ENCODE measurements around the gene PSMB3.

The PSMB3 gene

DNA sequence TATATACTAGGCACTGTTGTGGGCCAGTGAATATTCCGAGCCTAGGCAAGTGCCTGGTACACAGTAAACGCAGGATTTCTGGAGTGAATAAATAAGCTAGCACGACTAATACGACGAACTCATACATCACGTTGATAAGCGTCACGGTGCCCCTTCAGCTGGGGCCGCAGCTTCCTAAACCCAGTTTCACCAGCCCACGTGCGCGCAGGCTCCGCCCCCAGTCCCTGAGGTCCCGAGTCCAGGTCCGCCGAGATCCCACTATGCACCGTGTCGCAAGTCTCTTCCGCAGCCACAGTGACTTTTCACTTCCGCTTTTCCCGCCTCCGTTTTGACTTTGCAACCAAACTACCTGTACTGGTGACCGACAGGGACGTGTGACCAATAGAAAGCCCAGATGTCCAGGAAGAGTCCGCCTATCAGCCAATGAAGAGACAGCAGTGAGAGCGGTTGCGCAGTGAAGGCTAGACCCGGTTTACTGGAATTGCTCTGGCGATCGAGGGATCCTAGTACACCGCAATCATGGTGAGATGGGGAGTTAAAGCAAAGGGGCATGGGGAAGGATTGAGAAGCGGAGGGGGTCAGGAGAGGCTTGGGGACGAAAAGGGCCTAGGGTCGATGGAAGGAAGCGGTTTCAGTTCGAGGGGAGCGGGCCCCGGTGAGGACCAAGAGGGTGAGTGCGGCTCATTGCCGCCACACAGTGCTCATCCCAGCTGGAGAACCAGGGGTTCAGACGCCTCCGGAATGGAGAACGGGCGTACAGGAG lies at the start of gene PSMB3:
Gene PSMB3, plus strand, starts transcription at position 434 of the 763 bp plus-strand sequence. Its CDS starts 86 bp downstream, at position 520.
- peak; percentile 99 for DNase-seq

DNA sequence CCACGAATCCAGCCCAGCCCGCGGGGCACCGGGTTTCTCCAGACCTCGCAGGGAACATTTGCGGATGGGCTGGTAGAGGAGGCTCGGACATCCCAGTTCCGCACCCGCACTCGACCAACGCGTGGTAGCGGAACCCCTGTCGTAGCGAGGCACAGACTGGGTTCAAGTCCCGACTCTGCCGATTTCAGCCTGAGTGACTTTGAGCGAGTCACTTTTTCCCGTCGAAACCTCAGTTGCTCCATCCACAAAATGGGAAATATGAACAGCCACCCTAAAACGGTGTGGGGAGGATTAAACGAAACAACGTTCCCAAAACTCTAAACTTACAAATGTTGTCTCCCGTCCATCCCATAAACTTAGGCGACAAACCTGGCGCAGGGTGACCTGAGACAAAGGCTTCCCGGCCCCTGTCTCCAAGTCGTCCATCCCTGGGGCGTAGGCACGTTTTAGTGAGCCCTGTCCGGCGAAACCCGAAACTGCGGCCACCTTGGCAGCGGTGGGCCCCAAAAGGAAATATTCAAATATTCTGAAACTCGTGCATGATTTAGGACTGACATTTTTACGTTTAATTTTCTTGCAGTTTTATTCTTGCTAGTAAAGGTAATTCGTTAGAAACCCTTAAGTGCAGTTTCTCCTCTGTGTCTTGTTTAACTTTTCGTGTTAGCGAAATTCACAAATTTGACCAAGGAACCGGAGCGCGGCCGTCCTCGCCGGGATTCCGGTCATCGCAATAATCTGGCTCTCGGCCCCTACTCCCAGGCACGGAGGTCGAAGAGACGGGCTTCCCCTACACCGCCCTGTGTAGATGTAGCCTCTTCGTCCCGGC lies 49.4 kb upstream of the PSMB3 start:
- DNase-seq: no peak

DNA sequence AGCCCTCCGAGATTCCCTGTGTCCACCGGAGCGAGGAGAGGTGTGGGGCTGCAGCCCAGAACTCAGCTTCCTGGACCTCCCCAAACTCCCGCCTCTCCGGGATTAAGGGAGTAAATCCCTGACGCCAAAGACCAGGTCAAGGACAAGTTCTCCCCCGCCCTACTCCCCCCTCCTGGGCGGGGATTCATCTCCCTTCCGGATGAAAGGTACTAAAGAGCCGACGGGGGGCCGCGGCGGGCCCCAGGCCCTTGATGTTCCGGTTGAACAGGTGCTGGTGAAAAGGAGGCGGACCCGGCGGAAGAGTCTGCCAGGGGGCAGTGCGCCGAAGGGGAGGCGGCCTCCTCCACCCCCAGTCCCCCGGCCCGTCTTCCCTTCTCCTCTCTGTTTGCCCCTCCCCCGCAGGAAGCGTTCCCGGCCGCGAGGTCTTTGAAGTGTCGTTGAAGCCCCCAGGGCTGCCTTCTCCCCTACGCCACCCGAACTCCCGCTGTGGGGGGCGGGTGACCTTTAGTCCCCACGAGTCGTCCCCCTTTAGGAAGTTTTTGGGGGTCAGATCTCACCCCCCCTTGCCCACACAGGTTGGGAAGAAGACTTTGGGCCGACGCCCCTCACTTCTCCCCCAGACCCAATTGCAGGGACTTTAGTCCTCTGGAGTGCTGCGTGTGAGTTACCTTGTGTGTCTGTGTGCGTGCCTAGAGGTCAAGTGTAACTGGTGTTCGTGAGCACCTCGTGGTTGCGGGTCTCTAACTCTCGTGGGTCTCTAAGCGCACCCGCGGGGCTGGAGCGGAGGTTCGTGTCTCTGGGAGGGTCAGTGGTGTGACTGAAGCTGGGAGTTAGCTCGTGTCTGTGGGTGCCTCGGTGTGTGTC lies 48.6 kb upstream of the PSMB3 start:
- DNase-seq: no peak

DNA sequence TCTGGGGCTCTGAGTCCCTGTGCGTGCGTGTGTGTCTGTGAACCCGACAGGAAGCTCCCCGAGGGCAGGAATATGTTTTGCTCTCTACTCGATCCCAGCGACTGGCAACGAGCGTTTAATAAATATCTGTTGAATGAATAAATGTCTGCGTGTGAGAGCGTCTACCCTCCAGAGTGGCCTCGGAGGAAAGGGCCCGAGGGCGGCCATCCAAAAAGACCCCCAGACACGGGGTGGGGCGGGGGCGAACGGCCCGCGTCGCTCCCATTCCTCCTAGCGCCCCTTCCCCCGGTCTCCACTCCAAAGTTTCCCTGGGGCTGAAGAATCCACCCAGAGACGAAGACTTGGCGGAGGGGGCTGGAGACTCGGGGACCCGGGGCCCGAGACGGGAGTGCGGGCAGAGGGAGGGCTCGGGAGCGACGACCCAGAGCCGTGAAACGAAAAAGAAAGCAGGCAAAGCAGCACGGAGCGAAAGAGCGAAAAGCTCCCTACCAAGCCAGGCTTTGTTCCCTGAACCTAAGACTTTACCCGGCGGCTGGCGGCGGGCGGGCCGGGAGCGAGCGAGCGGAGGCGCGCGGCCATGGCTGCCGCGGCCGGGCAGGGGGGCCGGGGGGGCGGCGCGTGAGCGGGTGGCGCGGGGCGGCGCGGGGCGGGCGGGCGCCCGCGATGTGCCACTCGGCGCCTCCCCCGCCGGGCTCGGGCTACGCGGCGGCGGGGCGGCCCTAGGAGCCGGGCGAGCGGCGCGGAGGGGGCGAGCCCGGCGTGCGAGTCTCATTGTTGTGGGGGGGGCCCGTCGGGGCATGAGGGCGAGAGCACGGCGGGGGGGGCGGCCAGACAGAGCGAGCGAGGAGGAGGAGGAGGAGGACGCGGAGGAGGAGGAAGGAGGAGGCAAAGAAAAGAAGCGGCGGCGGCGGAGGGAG lies 47.7 kb upstream of the PSMB3 start, which contains the start of gene MLLT6:
Gene MLLT6, plus strand, starts transcription at position 668 of the 917 bp plus-strand sequence. CDS start 360 bp downstream, outside the sequence.
- DNase-seq: peak; percentile 51

DNA sequence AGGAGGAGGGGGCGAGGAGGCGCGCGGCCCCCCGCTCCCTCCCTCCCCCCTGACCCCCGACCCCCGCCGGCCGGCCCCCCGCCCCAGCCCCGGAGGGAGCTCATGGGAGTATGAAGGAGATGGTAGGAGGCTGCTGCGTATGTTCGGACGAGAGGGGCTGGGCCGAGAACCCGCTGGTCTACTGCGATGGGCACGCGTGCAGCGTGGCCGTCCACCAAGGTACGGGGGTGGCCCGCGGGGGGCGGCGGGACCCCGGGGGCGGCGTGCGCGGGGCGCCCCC lies 47.1 kb upstream of the PSMB3 start:
- DNase-seq: no peak

DNA sequence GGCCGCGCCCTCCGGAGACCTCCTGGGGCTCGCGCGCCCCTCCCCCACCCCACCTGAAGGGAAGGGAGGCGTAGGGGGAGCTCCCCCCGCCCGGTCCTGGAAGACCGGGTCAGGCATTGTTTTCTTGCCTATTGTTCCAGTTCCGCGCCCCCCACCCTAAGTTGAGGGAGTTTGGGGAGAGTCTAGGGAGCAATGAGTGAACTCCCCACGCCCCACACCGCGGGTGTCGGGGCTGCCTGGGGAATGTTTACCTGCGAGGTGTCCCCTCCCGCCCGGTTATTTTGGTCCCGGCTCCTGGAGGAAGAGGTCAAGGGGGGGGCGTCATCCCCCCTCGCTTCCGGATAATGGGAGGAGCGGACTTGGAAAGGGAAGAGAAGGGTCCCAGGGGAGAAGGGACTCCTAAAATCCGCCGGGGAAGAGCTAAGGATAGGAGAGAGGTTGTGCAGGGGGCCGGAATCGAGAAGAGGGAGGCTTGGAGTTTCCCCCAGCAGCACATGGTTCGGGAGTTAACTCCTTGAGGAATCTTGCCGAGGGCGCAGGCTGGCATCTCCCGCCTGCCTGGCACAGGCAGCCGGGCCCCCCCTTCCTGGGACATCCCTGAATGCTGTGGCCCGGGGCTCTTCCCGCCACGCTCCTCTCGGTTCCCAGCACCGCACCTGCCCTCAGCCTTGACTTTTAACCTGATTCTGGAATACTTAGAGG lies 46.6 kb upstream of the PSMB3 start:
- no peak for DNase-seq

DNA sequence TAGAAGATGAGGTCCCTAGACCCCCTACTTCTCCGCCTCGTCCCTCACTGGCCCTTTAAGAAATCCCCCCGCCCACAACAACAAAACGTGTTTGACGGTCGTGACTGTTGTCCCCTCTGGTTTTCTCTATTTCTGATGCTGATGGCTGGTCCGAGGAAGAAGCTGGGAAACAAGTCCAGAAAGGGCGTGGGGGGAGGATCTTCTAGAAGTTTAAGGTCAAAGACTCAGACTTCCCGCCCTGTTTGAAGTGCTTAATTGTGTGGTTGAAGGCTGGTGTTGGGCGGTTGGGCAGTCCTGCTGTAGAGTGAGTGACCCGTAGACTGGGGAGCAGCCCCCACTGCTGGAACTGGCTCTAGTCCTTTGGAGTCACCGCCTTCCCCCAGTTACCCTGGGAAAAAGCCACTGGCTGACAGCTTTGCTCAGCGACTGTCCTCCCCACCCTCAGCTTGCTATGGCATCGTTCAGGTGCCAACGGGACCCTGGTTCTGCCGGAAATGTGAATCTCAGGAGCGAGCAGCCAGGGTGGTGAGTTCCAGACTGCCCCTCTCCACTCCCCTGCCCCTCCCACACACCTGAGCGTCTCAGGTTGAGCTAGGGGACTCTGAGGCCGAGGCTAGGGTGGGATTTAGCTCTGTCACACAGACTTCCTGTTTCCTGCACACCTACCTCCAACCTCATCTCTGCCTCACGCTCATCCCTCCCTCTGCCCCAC lies 45.9 kb upstream of the PSMB3 start:
- DNase-seq: no peak

DNA sequence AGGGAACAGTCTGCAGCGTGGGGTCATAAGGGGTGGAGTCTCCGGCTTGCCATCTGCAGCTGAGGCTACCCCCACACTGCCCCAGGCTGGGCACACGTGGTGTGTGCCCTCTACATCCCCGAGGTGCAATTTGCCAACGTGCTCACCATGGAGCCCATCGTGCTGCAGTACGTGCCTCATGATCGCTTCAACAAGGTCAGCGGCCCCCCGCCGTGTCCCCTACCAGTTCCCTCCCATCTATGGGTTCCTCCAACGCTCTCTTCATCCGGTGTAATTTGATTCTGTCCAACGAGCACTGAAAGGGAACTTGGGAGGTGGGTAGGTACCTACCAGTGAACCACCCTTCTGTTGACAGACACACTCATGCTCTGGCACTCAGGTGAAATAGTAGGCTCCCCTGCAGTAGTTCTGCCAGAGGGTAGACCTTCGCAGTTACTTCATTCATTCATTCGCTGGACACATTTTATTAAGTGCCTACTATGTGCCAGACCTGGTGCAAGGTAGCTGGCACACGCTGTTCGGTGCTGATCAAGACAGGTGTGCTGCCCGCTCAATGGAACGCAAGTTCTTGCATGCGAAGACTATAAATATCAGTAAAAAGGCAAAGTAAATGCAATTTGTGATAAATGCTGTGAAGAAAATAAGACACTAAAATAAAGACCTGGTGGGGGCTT lies 44.7 kb upstream of the PSMB3 start:
- DNase-seq: no peak

DNA sequence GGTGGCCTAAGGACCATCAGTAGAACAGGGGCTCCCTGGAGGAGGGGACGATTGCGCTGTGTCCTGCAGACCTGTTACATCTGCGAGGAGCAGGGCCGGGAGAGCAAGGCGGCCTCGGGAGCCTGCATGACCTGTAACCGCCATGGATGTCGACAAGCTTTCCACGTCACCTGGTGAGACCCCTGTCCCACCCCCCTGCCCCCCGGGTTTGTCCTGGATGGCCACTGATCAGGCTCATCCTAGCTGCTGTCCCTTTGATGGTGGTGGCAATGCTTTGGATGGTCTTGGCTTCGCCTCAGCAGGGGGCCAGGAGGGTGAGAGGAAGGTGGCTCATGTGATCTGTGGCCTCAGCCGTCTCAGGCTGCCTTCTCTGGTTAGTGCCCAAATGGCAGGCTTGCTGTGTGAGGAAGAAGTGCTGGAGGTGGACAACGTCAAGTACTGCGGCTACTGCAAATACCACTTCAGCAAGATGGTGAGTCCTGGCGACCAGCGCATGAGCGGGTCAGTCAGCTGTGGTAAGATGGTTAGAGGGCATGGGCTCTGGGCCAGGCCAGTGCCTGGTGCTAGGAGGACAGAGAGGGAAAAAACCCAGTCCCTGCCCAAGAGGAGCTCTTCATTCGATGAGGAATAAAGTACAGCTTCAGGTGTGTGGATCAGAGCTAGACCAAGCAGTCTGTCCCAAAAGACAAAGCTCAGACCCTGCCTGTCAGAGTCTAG lies 43.3 kb upstream of the PSMB3 start:
- no peak for DNase-seq

DNA sequence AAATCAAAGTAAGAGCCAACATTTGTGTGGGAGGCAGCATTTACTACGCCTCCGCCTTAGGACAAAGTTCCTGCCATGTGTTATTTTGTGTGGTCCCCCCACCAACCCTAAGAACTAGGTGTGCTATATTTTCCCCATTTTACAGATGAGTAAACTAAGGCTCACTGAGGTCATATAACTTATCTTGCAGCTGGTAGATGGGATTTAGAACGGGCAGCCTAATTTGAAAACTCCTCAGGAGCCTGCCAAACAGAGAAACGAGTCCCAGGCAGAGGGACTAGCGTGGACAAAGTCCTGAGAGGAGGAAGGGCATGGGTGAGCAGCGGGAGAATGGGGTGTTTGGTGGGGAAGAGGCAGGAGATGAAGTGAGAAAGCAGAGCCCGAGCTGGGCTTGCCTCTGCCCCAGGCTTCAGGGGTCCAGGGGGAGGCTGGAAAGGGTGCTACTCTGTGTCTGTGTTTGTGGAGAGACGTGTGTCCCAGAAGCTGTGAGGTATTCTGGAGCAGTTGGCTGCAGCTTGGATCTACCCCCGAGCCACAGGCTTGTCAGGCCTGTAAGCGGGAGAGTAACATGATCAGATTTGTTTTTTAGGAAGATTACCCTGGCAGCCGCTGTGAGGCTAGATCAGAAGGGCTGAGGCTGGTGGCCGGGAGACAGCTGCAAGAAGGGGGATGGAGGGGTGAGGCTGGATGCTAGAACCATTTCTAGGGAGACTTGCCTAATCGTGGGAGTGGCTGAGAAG lies 42.5 kb upstream of the PSMB3 start:
- no peak for DNase-seq

DNA sequence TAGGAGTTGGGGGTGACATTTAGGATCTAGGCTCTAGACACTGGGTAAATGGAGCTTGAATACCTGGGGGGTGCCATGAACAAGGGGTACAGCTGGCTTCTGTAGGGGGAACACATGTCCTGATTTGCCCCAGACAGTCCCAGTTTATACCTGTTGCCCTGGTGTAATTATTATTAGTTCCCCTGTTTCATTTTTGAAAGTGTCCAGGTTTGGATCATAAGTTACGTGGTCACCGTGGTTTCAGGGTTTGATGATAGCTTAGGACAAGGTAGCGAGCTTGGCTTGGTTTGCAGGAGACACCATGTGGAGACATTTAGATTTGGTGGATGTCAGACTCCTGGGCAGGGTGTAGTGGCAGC lies 42.0 kb upstream of the PSMB3 start:
- DNase-seq: no peak

DNA sequence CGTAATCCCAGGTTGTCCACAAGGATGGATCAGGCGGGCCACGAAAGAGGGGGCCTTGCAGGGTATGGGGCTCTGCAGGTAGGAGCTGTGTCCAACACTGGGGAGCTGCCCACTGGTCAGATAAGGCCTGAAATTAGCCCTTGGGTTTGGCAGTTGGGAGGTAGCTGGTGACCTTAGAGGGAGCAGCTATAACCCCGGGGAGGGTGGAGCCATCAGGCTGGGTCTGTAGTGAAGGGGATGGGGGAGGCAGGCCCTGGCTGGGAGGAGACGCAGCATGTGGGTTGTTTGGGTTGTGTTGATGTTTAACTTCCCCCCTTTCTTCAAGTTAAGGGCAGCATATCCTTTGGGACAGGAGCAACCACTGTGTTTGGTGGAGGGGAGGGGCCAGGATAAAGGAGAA lies 41.6 kb upstream of the PSMB3 start:
- no peak for DNase-seq

DNA sequence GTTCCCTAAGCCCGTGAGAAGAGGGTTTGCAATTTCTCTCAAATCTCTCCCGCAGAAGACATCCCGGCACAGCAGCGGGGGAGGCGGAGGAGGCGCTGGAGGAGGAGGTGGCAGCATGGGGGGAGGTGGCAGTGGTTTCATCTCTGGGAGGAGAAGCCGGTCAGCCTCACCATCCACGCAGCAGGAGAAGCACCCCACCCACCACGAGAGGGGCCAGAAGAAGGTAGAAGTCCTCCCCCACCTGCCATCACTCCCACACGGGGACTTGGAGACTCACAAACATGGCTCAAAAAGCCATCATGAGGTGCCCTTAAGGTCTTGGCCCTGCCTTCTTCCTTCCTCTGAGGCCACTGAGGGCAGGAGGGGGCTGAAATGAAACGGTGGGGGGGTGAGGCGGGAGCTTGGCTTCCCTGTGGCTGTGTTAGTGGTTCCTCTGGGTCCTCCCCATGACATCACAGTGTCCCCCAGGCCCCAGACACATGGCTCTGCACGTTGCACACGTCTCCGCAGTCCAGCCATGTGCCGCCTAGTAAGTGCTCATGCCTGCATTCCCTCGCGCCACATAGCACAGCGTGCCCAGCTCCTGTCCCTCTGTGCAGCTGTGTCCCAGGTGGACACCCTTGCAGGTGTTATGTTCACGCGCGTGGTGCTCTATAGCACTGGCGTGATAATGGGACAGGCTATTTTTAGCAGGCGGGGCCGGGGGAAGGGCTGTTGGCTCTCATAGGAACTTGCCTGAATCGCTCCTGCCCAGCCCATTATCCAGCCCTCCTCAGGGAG lies 40.6 kb upstream of the PSMB3 start:
- DNase-seq: no peak

DNA sequence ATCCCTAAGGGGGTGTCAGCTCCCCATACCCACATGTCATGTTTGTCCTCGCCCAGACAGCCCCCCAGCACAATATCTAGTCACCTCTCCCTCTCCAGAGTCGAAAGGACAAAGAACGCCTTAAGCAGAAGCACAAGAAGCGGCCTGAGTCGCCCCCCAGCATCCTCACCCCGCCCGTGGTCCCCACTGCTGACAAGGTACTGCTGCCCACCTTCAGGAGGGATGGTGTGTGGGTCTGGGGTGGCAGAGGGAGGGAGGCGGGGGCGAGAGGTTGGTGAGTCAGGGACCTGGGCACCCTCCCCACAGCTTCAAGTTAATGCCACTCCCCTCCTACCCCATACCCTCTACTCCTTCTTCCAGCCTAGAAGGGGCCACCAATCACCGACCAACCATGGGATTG lies 39.9 kb upstream of the PSMB3 start:
- no peak for DNase-seq

DNA sequence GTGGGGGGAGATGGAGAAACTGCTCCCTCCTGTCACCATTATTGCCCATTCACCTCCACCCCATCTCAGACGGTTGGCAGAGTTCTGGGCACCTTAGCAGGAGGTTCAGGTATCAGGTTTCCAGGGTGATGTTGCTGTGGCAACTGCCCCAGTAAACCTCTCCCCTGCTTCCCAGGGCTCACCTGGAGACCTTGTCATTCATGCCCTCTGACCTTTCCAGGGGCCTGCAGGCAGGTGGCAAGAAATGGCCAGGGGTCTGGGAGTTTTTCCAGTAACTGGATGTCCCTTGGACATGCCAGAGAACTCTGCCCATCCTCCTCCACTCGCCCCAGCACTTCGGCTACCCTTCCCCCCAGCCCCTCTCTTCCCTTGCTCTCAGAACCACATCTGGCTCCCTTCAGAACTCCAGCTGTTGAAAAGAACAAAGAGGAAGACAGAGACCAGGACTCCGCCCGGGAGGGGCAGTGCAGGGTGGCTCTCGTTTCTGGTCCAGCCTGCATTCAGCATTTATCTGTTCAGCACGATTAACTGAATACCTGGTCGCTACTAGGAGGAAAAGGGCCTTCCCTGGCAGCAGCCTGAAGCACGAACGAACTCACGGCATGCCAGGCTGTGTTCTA lies 39.0 kb upstream of the PSMB3 start:
- DNase-seq: no peak

DNA sequence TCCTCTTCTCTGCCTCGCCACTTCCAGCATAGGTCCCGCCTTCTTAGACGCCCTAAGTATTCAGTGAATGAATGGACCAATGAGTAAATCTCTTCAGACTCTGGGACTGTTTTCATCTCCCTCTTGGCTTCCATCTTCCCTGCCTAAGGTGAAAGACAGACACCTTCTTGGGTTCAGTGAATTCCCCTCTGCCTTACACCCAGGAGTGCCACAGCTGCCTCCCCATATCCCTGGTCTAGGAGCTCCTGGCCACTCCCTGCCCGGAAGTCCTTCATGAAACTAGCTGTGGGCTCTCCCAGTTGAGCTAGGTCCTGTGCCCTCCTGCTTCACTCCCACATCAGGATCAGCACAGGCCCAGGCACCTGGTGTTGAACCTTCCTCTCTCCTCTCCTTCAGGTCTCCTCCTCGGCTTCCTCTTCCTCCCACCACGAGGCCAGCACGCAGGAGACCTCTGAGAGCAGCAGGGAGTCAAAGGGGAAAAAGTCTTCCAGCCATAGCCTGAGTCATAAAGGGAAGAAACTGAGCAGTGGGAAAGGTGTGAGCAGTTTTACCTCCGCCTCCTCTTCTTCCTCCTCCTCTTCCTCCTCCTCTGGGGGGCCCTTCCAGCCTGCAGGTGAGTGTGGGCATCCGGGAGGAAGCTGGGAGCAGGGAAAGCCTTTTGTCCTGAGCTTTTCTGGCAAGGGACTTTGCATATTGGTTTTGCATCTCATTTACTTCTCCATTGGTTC lies 37.2 kb upstream of the PSMB3 start:
- DNase-seq: no peak

All from NCI-H226 (cell line).